ENCODE results near the gene TPPP. TPM values are rescaled to one million over a fixed set of nuclear protein-coding genes. Genes with fewer than 3 reads are reported as not detected.
"Not testable (repeated sequence)": the region's sequence is repeated elsewhere in the genome, so short reads cannot be mapped to it uniquely, and the experiment has no call there.

TPPP gene
- total and polyA plus RNA-seq, 7 donors, result 0.60 to 15.5 (median 7.1) TPM

- H3K27me3 ChIP-seq, result no peaks in the 10 kb centered on the region
- intact Hi-C loops (cut with DNase I), result no loop called here
- no peak overlapping the region for H3K4me3 ChIP-seq
- no peaks in the 10 kb centered on the region for H3K36me3 ChIP-seq
- peak; percentile 55 for DNase-seq
- no peaks in the 10 kb centered on the region for H3K4me1 ChIP-seq
- H3K9me3 ChIP-seq, result no peaks in the 10 kb centered on the region
- 89 to 94% methylated on average over 24 of the region's 24 CpGs for WGBS, 2 donors
- peak overlapping the region in 1 of 4 donors; percentile 66 for H3K27ac ChIP-seq
- TF ChIP-seq POLR2A (IDR thresholded peaks at IDR 0.05) (no peak), CTCF (IDR thresholded peaks at IDR 0.05) (no peak), EP300 (IDR thresholded peaks at IDR 0.05) (no peak), POLR2AphosphoS5 (IDR thresholded peaks at IDR 0.05) (no peak)
Observed at GRCh38 chr5:685262-686171, 7.6 kb downstream of the TPPP start.

GRCh38 chr5:684751-685216 lies 8.4 kb downstream of the TPPP start:
- intact Hi-C loops (cut with DNase I), result no loop called here
- peak overlapping the region in 1 of 4 donors; percentile 66 for H3K27ac ChIP-seq
- 81 to 91% methylated on average over 17 of the region's 17 CpGs for WGBS, 2 donors
- H3K4me3 ChIP-seq, result no peak overlapping the region
- TF ChIP-seq EP300 (IDR thresholded peaks at IDR 0.05) (no peak), POLR2A (IDR thresholded peaks at IDR 0.05) (no peak), CTCF (IDR thresholded peaks at IDR 0.05) (no peak)
- no peaks in the 10 kb centered on the region for H3K36me3 ChIP-seq
- H3K27me3 ChIP-seq, result no peaks in the 10 kb centered on the region
- DNase-seq, result peak; percentile 57
- no peaks in the 10 kb centered on the region for H3K4me1 ChIP-seq
- H3K9me3 ChIP-seq, result no peaks in the 10 kb centered on the region

- peak; percentile 72 for DNase-seq
- intact Hi-C loops (cut with DNase I), result no loop called here
- Histone ChIP-seq H3K9me3 (no peaks in the 10 kb centered on the region), H3K4me3 (no peak overlapping the region), H3K27ac (peak overlapping the region in 1 of 4 donors; percentile 66), H3K4me1 (no peaks in the 10 kb centered on the region), H3K27me3 (no peaks in the 10 kb centered on the region), H3K36me3 (no peaks in the 10 kb centered on the region)
- 84 to 92% methylated on average over 30 of the region's 30 CpGs for WGBS, 2 donors
- no peak for TF ChIP-seq EP300 (IDR thresholded peaks at IDR 0.05)
- no peak for TF ChIP-seq POLR2A (IDR thresholded peaks at IDR 0.05)
- TF ChIP-seq CTCF (IDR thresholded peaks at IDR 0.05), result no peak
Observed at GRCh38 chr5:683551-684481, 9.3 kb downstream of the TPPP start.

GRCh38 chr5:682651-683358 lies 10.3 kb downstream of the TPPP start:
- H3K36me3 ChIP-seq; H3K4me3 ChIP-seq; intact Hi-C loops (cut with DNase I); H3K27me3 ChIP-seq; H3K9me3 ChIP-seq; H3K4me1 ChIP-seq: not testable (repeated sequence)
- 84 to 89% methylated on average over 17 of the region's 17 CpGs for WGBS, 2 donors
- peak; percentile 63 for DNase-seq
- peak overlapping the region in 1 of 4 donors; percentile 66 for H3K27ac ChIP-seq

GRCh38 chr5:682216-682615 lies 10.9 kb downstream of the TPPP start:
- intact Hi-C loops (cut with DNase I); H3K4me1 ChIP-seq; H3K36me3 ChIP-seq; H3K9me3 ChIP-seq; H3K4me3 ChIP-seq; H3K27me3 ChIP-seq: not testable (repeated sequence)
- peak; percentile 22 for DNase-seq
- peak overlapping the region in 1 of 4 donors; percentile 66 for H3K27ac ChIP-seq
- WGBS, 2 donors, result 90 to 99% methylated on average over 2 to 3 of the region's 3 CpGs

GRCh38 chr5:681317-682191 lies 11.6 kb downstream of the TPPP start:
- peak; percentile 52 for DNase-seq
- H3K9me3 ChIP-seq; H3K4me1 ChIP-seq; H3K27me3 ChIP-seq; H3K36me3 ChIP-seq; H3K4me3 ChIP-seq; intact Hi-C loops (cut with DNase I): not testable (repeated sequence)
- 89 to 91% methylated on average over 17 of the region's 17 CpGs for WGBS, 2 donors
- H3K27ac ChIP-seq, result peak overlapping the region in 1 of 4 donors; percentile 66

- H3K4me1 ChIP-seq; H3K9me3 ChIP-seq; intact Hi-C loops (cut with DNase I); H3K27me3 ChIP-seq; H3K36me3 ChIP-seq; H3K4me3 ChIP-seq: not testable (repeated sequence)
- peak overlapping the region in 1 of 4 donors; percentile 66 for H3K27ac ChIP-seq
- peak; percentile 21 for DNase-seq
- WGBS, 2 donors, result 91 to 94% methylated on average over 13 of the region's 13 CpGs
Observed at GRCh38 chr5:680836-681235, 12.3 kb downstream of the TPPP start.
